C4-2B (cell line): ENCODE data around the gene TAGLN2.

Source experiments
- CTCF ChIP-seq: fragments of 450-650 bp; conservative IDR thresholded peaks from 2 replicates; pipeline ENCODE4 v1.5.1; 2017; ENCODE audit warnings: mild to moderate bottlenecking
- ZFX ChIP-seq: fragments of 450-650 bp; IDR thresholded peaks from 2 replicates; pipeline ENCODE4 v1.6.1; 2017

DNA sequence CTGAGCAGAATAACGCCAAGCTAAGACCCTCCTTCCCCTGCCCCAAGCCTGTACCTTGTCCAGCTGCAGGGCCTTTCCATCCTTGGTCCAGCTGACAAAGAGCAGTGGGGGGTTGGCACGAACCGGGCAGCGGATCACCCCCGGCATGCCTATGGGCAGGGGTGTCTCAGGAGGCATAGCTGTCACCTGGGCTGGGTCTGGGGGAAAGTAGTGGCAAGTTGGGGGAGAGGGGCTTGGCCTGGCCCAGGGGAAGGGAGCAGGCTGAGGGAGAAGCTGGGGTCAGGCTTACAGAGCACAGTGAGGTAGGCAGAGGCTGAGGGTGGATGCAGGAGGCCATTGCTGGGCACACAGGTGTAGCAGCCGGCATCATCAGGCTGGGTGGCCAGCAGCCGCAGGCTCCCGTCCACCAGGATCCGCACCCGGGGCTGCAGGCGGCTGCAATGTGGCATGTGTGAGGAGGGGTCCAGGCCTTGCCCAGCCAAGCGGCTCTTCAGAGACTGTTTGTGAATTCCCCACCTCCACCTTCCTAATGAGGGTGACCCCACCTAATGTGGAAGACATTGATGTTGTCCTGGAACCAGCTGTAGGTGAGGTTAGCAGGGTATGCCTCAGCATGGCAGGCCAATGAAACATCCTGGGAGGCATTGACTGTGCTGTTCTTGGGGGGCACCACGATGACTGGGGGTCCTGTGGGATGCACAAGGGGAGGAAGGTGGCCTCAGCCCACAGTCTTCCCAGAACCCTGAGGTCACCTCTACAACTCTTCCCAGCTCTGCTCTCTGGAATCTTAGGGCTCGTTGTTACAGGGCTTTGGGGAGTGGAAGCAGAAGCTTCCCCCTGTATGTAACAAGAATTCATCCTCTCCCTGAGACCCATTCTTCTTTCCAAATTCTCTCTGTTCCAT, 9.1 kb upstream of the TAGLN2 start:
- TF ChIP-seq CTCF (no peak), ZFX (no peak)
